Psoas muscle (tissue), 8 donors: ENCODE results near the gene SCG3. TPM values are rescaled to one million over a fixed set of nuclear protein-coding genes. Genes with fewer than 3 reads are reported as not detected.
A peak's percentile ranks its signal among the peaks of the same experiment; 100 is the strongest.

Experiments
- ATAC-seq, 4 donors: fragments of 200-7000 bp; cut with Tn5 transposase; one replicate each; pipeline ENCODE4 v1.9.1; 2020; ENCODE audit warnings: moderate library complexity in 3 of 4, mild to moderate bottlenecking in 2 of 4
- DNase-seq, 2 donors: peaks; one replicate each; pipeline ENCODE4 v3.0.0-alpha.2; 2020
- H3K27ac ChIP-seq: fragments of 200-600 bp; one replicate; pipeline ENCODE4 v1.8.0; 2022
- H3K27me3 ChIP-seq, 3 donors: fragments of 200-600 bp in 1 of 3; one replicate each; pipeline versions ENCODE4 v1.6.1 to v1.8.0; 2013 to 2022; ENCODE audit warnings: low read length in 2 of 3, mild to moderate bottlenecking in 2 of 3, moderate library complexity in 1 of 3; ENCODE audit not compliant: insufficient read depth in 3 of 3
- H3K36me3 ChIP-seq, 2 donors: fragments of 200-600 bp in 1 of 2; one replicate each; pipeline versions ENCODE4 v1.6.1 to v1.8.0; 2013 to 2022; ENCODE audit warnings: low read depth in 1 of 2, mild to moderate bottlenecking in 1 of 2, moderate library complexity in 1 of 2; ENCODE audit not compliant: insufficient read depth in 1 of 2
- H3K4me1 ChIP-seq: fragments of 200-600 bp; one replicate; pipeline ENCODE4 v1.8.0; 2022
- H3K4me3 ChIP-seq: fragments of 200-600 bp; one replicate; pipeline ENCODE4 v1.8.0; 2022; ENCODE audit warnings: mild to moderate bottlenecking
- H3K9me3 ChIP-seq: fragments of 200-600 bp; one replicate; pipeline ENCODE4 v1.8.0; 2022
- WGBS, 3 donors: extraction: QIAGEN DNeasy Blood & Tissue Kit; methylation state at CpG; one replicate each; pipeline versions ENCODE4 v1.1.6 to v1.1.7; 2013; 5-methylcytosine and 5-hydroxymethylcytosine counted together
- intact Hi-C, 2 donors: fragments of 100-400 bp; cut with DNase I; formaldehyde crosslinking; loops; one replicate each; pipeline versions ENCODE4 v1.11.0 to v1.14.2; 2022
- polyA plus RNA-seq, 3 donors: library from polyadenylated mRNA; stranded (reverse); fragments of 200-250 nt; gene quantifications; one replicate each; pipeline ENCODE4 v1.2.3, GENCODE V29; 2013
- total RNA-seq, 4 donors: library from RNA; stranded (reverse); fragmentation: NEBNext Ultra II Directional in 2 of 4; extraction: Animal tissue kit (Norgen Biotek cat#: 25700) in 2 of 4; gene quantifications; one replicate each; pipeline versions ENCODE4 v1.2.1 to v1.2.4, GENCODE V29; 2021 to 2023
- TF ChIP-seq, protein P1 (sequence below): fragments of 200-600 bp; IDR thresholded peaks from one replicate; pipeline ENCODE4 v1.8.0; 2022; ENCODE audit warnings: antibody characterized with exemption
- donor health status: healthy with polysubstance abuse.
- donor health status: DM: no; HTN: no; CAD: no; lungs with moderate emphysema.
- donor health status: Bipolar disorder and iron deficiency.
- donor health status: healthy.
- donor health status: DM: yes; HTN: yes; CAD: no.
- donor health status: DM: no; HTN: no; CAD: no.
- donor health status: DM: no; HTN: no; CAD: no.
- donor health status: DM: yes; HTN: yes; CAD: no.

Gene SCG3
- total and polyA plus RNA-seq, 7 donors: 0.04 to 0.07 (median 0.06) TPM; not detected in 4

DNA sequence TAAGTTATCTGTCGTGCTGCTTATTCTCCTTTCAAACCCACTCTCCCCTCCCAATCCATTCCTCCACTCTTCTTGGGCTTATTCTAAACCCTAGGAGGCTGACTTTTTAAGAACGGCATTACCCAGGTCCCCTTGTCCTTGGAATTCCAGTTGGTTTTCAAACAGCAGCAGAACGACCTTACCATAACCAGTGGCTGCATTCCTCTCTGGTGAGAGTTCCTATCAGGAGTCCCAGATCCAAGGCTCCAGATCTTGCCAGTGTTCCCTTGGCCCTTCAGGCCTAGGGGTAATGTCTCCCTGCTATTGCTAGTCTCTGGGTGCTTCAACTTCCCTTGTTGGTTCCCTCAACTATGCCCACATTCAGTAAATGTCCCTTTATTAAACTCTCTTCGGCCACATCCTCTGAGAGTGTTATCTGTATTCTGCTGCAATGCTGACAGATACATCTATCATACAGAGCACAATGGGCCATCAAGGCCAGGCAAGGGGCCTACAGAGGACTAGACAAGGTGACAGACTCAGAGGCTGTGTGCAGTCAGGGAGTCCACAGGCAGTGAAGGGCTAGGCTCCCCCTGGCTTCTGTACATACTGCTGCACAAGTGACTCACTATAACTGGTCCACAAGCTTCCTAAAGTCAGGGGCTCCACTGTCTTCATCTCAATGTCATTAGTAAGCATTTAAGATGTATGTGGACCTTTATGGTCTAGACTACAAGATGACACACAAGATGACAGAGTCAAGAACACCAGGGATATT is 46.0 kb downstream of the SCG3 start:
- TF ChIP-seq, protein P1, sequence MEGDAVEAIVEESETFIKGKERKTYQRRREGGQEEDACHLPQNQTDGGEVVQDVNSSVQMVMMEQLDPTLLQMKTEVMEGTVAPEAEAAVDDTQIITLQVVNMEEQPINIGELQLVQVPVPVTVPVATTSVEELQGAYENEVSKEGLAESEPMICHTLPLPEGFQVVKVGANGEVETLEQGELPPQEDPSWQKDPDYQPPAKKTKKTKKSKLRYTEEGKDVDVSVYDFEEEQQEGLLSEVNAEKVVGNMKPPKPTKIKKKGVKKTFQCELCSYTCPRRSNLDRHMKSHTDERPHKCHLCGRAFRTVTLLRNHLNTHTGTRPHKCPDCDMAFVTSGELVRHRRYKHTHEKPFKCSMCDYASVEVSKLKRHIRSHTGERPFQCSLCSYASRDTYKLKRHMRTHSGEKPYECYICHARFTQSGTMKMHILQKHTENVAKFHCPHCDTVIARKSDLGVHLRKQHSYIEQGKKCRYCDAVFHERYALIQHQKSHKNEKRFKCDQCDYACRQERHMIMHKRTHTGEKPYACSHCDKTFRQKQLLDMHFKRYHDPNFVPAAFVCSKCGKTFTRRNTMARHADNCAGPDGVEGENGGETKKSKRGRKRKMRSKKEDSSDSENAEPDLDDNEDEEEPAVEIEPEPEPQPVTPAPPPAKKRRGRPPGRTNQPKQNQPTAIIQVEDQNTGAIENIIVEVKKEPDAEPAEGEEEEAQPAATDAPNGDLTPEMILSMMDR: no peak
- no peak for ATAC-seq
- peak overlapping the region; percentile 62 for H3K27ac ChIP-seq
- WGBS, 3 donors: 74 to 84% (median 78%) methylated on average over 4 of the region's 4 CpGs
- DNase-seq: no peak
- intact Hi-C loops: no loop called here
- peaks cover 61% of the 10 kb centered on the region for H3K4me1 ChIP-seq
- H3K36me3 ChIP-seq: peaks cover 0 to 17% of the 10 kb centered on the region in 2 donors
- H3K9me3 ChIP-seq: no peaks in the 10 kb centered on the region
- H3K27me3 ChIP-seq: no peaks in the 10 kb centered on the region
- no peak overlapping the region for H3K4me3 ChIP-seq

DNA sequence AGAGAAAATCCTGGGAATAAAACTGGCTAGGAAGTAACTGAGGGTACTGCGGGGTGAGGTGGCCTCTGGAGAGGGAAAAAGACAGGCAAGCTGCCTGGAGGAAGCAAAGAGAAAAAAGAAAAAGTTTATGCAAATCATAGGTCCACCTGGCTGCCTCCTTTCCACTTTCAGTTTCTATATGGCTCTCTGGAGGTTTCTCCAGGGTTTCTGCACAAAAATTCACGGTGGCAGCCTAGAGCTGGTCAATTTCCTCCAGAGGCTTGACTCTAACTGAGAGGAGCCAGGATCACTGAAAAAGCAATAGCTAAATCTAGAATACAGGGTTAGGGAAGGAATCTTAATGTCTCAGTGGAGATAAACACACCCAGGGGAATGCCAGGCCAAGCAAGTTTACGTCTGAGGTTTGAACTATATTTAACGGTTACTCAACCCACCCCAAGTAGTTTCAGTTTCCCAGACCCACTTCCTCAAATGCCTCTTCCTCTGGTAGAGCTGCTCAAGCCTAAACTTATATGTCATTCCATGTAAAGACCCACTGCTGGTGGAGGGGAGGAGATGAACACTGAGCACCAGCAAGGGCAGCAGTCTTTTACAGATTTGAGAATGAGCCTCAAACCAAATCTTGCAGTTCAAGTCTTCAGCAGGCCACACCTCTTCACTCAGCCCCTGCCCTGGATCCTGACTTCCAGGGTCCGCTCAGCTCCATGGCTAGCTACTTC is 50.4 kb downstream of the SCG3 start:
- H3K4me3 ChIP-seq: peak overlapping the region; percentile 55
- WGBS, 3 donors: 21 to 48% (median 31%) methylated on average over 5 of the region's 5 CpGs
- TF ChIP-seq, protein P1: no peak
- H3K36me3 ChIP-seq: no peaks in the 10 kb centered on the region
- intact Hi-C loops: no loop called here
- H3K4me1 ChIP-seq: peaks cover 70% of the 10 kb centered on the region
- H3K27me3 ChIP-seq: no peaks in the 10 kb centered on the region
- no peaks in the 10 kb centered on the region for H3K9me3 ChIP-seq
- ATAC-seq (peak; percentile 70 to 85 (median 82)), DNase-seq (no peak)
- H3K27ac ChIP-seq: peak overlapping the region; percentile 83

DNA sequence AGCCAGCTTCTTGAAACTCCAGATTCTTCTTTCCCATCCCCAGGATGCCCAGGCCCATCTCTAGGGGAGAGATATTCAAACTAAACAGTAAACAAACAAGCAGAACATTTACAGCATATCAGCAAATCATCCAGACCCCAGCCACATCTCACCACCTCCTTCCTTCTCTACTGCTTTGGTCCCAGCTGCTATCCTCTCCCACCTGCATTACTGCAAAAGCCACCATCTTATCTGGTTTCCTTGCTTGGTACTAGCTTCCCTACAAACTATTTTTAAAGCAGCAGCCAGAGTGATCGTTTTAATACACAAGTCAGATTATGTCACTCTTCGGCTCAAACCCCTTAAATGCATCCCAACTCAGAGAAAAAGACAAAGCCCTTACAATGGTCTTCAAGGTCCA is 51.3 kb downstream of the SCG3 start:
- WGBS, 3 donors: 42 to 80% (median 50%) methylated on average over 2 of the region's 2 CpGs
- Histone ChIP-seq H3K27ac (peak overlapping the region; percentile 83), H3K4me1 (peaks cover 61% of the 10 kb centered on the region)

DNA sequence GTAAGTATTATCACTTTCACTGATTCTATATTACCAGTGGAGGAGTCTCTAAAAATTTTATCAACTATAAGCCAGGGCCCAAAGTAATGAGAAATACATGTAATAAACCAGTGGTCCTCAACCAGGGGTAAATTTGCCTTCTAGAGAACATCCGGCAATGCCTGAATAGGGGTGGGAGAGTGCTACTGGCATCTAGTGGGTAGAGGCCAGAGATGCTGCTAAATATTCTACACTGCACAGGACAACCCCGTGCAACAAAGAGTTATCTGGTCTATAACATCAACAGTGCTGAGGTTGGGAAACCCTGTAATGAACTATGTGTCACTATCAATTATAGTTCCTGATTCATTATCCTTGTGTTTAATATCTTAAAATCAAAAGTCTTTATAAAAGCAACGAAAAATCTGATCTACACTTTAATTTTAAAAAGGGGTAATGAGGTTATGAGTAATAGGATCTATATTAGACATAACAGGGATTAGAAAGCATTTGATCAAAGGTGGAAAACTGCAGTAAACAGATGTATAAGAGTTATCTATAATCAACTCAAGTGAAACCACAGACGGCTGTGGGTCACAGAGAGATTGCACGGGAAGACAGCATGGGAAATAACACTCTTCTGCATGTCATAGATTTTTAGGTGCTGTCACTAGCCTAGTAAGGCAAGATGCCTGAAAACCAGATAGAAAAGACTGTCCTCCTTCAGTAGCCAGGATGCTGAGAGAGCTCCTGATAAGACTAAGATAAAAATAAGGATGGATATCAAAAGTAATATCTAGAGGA is 54.1 kb downstream of the SCG3 start:
- peak overlapping the region; percentile 90 for H3K27ac ChIP-seq
- TF ChIP-seq, protein P1: no peak
- WGBS, 3 donors: 60 to 75% (median 73%) methylated on average over 5 of the region's 5 CpGs
- H3K27me3 ChIP-seq: no peaks in the 10 kb centered on the region
- H3K36me3 ChIP-seq: no peaks in the 10 kb centered on the region
- no peak overlapping the region for H3K4me3 ChIP-seq
- H3K9me3 ChIP-seq: no peaks in the 10 kb centered on the region
- intact Hi-C loops: no loop called here
- no peak for DNase-seq
- H3K4me1 ChIP-seq: peaks cover 55% of the 10 kb centered on the region
- ATAC-seq: no peak

More for the DNA sequence above, 51.3 kb downstream of the SCG3 start:
- TF ChIP-seq, protein P1: no peak
- no peaks in the 10 kb centered on the region for H3K36me3 ChIP-seq
- intact Hi-C loops: no loop called here
- ATAC-seq (no peak), DNase-seq (no peak)
- no peaks in the 10 kb centered on the region for H3K9me3 ChIP-seq
- H3K4me3 ChIP-seq: no peak overlapping the region
- no peaks in the 10 kb centered on the region for H3K27me3 ChIP-seq
